ENCODE measurements around the gene NTRK1.

NTRK1 gene

GRCh38 chr1:156876281-156876680 is 15.6 kb downstream of the NTRK1 start:
- TF ChIP-seq CTCF (IDR thresholded peaks at IDR 0.05; ENCODE audit: insufficient read depth, low read length, poor library complexity, severe bottlenecking), result no peak
- DNase-seq (ENCODE audit: extremely low read depth, insufficient read length), result no peak
- Histone ChIP-seq H3K36me3 (ENCODE audit: control insufficient read depth, insufficient read depth, low read length) (no peaks in the 10 kb centered on the region), H3K4me3 (replicated peaks; ENCODE audit: low read depth, low read length) (no peak overlapping the region), H3K27me3 (replicated peaks; ENCODE audit: control insufficient read depth, insufficient read depth, low read length) (no peaks in the 10 kb centered on the region; the same call in 1 of the 2 replicates)

GRCh38 chr1:156877433-156878170 is 16.9 kb downstream of the NTRK1 start:
- no peak for TF ChIP-seq CTCF (IDR thresholded peaks at IDR 0.05; ENCODE audit: insufficient read depth, low read length, poor library complexity, severe bottlenecking)
- Histone ChIP-seq H3K27me3 (replicated peaks; ENCODE audit: control insufficient read depth, insufficient read depth, low read length) (no peaks in the 10 kb centered on the region; the same call in 1 of the 2 replicates), H3K36me3 (ENCODE audit: control insufficient read depth, insufficient read depth, low read length) (no peaks in the 10 kb centered on the region), H3K4me3 (replicated peaks; ENCODE audit: low read depth, low read length) (no peak overlapping the region)
- DNase-seq (ENCODE audit: extremely low read depth, insufficient read length), result no peak

- Histone ChIP-seq H3K36me3 (ENCODE audit: control insufficient read depth, insufficient read depth, low read length) (no peaks in the 10 kb centered on the region), H3K4me3 (replicated peaks; ENCODE audit: low read depth, low read length) (no peak overlapping the region), H3K27me3 (replicated peaks; ENCODE audit: control insufficient read depth, insufficient read depth, low read length) (no peaks in the 10 kb centered on the region; the same call in 1 of the 2 replicates)
- DNase-seq (ENCODE audit: extremely low read depth, insufficient read length), result no peak
- no peak for TF ChIP-seq CTCF (IDR thresholded peaks at IDR 0.05; ENCODE audit: insufficient read depth, low read length, poor library complexity, severe bottlenecking)
Measured at GRCh38 chr1:156879876-156880275, 19.2 kb downstream of the NTRK1 start.

- DNase-seq (ENCODE audit: extremely low read depth, insufficient read length), result no peak
- Histone ChIP-seq H3K36me3 (ENCODE audit: control insufficient read depth, insufficient read depth, low read length) (no peaks in the 10 kb centered on the region), H3K27me3 (replicated peaks; ENCODE audit: control insufficient read depth, insufficient read depth, low read length) (peaks cover 2% of the 10 kb centered on the region; the same call in 1 of the 2 replicates), H3K4me3 (replicated peaks; ENCODE audit: low read depth, low read length) (no peak overlapping the region)
- no peak for TF ChIP-seq CTCF (IDR thresholded peaks at IDR 0.05; ENCODE audit: insufficient read depth, low read length, poor library complexity, severe bottlenecking)
Measured at GRCh38 chr1:156880473-156880872, 19.8 kb downstream of the NTRK1 start.

GRCh38 chr1:156881101-156881500 is 20.4 kb downstream of the NTRK1 start:
- no peaks in the 10 kb centered on the region for H3K36me3 ChIP-seq (ENCODE audit: control insufficient read depth, insufficient read depth, low read length)
- peaks cover 2% of the 10 kb centered on the region; the same call in 1 of the 2 replicates for H3K27me3 ChIP-seq (replicated peaks; ENCODE audit: control insufficient read depth, insufficient read depth, low read length)
- no peak for DNase-seq (ENCODE audit: extremely low read depth, insufficient read length)
- H3K4me3 ChIP-seq (replicated peaks; ENCODE audit: low read depth, low read length), result no peak overlapping the region
- TF ChIP-seq CTCF (IDR thresholded peaks at IDR 0.05; ENCODE audit: insufficient read depth, low read length, poor library complexity, severe bottlenecking), result no peak

Measured in GM06990 (cell line).